Measurements from ENCODE around the gene VAV3.
A peak's percentile ranks its signal among the peaks of the same experiment; 100 is the strongest.

The VAV3 gene

DNA sequence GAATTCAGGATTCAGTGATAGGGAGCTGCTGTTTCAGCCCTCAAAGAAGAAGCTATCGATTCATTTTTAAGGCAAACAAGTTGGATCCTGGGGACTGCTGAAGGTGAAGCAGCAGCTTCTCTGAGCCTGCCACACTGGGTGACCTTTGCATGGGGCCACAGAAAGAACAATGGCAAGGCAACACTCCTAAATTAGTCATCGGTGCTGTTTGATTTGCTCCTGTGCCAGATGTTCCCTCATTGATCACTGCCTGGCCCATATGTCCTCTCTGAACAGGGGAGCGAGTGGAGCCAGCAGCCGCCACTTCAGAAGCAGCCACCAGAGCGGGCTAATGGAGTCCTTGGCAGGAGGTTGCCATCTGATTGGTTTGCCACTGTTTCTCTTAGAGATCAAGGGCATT lies 432.7 kb downstream of the VAV3 start:
- H3K4me3 ChIP-seq (ENCODE audit: low read length), result no peak overlapping the region
- TF ChIP-seq, protein P1, sequence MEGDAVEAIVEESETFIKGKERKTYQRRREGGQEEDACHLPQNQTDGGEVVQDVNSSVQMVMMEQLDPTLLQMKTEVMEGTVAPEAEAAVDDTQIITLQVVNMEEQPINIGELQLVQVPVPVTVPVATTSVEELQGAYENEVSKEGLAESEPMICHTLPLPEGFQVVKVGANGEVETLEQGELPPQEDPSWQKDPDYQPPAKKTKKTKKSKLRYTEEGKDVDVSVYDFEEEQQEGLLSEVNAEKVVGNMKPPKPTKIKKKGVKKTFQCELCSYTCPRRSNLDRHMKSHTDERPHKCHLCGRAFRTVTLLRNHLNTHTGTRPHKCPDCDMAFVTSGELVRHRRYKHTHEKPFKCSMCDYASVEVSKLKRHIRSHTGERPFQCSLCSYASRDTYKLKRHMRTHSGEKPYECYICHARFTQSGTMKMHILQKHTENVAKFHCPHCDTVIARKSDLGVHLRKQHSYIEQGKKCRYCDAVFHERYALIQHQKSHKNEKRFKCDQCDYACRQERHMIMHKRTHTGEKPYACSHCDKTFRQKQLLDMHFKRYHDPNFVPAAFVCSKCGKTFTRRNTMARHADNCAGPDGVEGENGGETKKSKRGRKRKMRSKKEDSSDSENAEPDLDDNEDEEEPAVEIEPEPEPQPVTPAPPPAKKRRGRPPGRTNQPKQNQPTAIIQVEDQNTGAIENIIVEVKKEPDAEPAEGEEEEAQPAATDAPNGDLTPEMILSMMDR (IDR thresholded peaks at IDR 0.05; ENCODE audit: insufficient read depth, low read depth, low read length, missing control alignments), result no peak
- peak; percentile 33 for DNase-seq (ENCODE audit: low read depth)

- H3K4me3 ChIP-seq (ENCODE audit: low read length), result no peak overlapping the region
- peak; percentile 84 for DNase-seq (ENCODE audit: low read depth)
- TF ChIP-seq, protein P1 (IDR thresholded peaks at IDR 0.05; ENCODE audit: insufficient read depth, low read depth, low read length, missing control alignments), result no peak
Observed at GRCh38 chr1:107531065-107531908, 433.7 kb downstream of the VAV3 start.

- H3K4me3 ChIP-seq (ENCODE audit: low read length), result no peak overlapping the region
- DNase-seq (ENCODE audit: low read depth), result peak; percentile 38
- TF ChIP-seq, protein P1 (IDR thresholded peaks at IDR 0.05; ENCODE audit: insufficient read depth, low read depth, low read length, missing control alignments), result no peak
Observed at GRCh38 chr1:107530543-107530942, 434.4 kb downstream of the VAV3 start.

DNA sequence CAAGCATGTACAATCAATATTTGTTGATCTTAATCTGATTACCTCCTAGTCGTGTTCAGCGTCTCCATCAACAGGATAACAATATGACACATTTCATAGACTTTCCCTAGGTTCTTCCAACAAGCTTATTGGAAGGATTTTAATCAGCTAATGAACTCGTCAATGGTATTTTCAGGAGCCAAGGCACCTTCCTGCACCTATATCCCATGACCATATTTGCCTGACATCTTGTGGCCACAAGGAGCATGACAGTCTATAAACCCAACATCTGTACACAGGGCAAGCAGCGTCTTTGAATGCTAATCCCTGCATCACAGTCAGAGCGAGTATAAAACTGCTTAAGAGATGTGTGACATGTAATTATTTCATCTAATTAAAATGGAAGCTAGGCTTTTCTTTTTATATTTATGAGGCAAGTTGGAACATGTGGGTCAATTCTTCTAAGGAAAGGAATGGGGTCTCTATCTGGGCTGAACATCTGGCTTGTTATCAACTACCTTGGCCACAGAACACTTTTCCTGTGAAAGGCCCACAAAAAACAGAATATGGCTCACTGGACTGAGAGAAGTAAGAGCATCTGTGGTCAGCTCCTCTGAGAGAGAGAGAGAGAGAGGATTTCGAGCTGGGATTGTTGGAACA lies 435.4 kb downstream of the VAV3 start:
- peak; percentile 79 for DNase-seq (ENCODE audit: low read depth)
- TF ChIP-seq, protein P1 (IDR thresholded peaks at IDR 0.05; ENCODE audit: insufficient read depth, low read depth, low read length, missing control alignments), result peak; percentile 94
- H3K4me3 ChIP-seq (ENCODE audit: low read length), result no peak overlapping the region

DNA sequence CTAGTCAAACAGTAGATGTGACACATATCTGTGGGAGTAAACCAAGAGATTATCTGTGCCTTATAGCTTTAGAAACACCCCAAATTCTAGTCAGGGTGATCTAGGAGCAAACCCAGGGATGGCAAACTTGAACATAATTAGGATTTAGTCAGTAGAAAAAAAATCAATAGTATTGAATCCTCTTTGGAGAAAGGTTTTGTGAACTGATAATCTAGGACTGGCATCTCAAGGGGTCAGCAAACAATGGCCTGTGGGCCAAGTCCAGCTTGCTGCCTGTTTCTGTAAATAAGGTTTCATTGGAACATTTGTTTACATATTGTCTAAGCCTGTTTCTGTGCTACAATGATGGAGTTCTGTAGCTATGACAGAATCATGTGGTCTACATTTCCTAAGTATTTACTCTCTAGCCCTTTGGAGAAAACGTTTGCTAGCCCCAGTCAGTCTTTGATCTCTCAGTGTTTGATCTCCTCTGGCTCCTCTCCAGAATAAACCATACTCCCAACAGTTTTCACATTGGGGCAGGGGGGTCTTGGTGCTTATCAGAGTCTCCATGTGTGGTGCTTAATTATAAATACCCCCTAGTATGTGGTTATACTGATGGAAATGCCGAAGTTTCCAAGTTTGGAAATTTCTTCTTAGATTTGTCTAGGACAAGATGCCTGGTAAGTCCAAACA lies 438.3 kb downstream of the VAV3 start:
- TF ChIP-seq, protein P1 (IDR thresholded peaks at IDR 0.05; ENCODE audit: insufficient read depth, low read depth, low read length, missing control alignments), result no peak
- H3K4me3 ChIP-seq (ENCODE audit: low read length), result no peak overlapping the region
- DNase-seq (ENCODE audit: low read depth), result no peak

DNA sequence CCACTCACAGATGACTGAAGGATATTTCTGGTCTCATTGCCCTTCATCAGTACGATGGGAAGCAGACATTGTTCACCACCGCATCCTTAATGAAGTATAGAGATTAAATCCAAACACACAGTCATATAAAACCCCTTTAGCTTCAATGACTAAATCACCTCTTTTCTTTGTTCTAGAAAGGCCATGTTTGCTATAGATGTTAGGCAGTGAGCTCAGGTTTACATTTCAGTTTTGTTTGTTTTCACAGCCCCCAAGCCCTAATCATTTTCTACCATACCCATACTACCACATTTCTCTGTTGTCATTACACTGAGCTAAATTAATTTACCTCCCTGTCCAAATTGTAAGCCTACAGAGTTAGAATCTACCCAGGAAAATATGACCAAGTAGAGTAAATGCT lies 439.0 kb downstream of the VAV3 start:
- TF ChIP-seq, protein P1 (IDR thresholded peaks at IDR 0.05; ENCODE audit: insufficient read depth, low read depth, low read length, missing control alignments), result no peak
- no peak overlapping the region for H3K4me3 ChIP-seq (ENCODE audit: low read length)
- DNase-seq (ENCODE audit: low read depth), result no peak

All from epithelial cell of esophagus (primary cell).